Measurements from ENCODE around the gene TRPM3. TPM values are rescaled to one million over a fixed set of nuclear protein-coding genes. Genes with fewer than 3 reads are reported as not detected.

TRPM3 gene
- total RNA-seq, 4 donors from 2014 or later, result 0.07 to 0.66 TPM; not detected in 2

DNA sequence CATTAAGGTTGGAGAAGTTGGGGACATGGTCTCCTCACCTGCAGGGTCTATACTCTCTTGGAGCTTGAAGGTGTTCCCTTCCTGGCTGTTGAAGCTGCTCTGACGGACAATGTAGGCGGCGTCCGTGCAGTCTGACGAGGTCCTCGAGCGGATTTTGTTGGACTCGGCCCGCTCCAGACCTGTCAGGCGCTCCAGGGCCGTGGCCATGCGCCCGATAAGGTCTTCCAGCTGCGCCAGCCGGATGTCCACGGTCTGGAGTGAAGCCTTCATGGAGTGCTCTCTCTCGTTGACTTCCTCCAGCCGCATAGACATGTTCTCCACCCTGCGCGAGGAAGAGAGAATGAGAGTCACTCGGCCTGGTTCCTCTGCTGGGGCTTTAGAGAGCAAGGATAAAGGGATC lies 584.3 kb downstream of the TRPM3 start:
- in situ Hi-C loops (cut with MboI; ENCODE audit: low sequenced_read_pairs in 4 of 4) (no loop called here), intact Hi-C loops (cut with DNase I; ENCODE audit: low total_unique reads) (no loop called here)
- Histone ChIP-seq H3K27me3 (no peaks in the 10 kb centered on the region), H3K27ac (no peak overlapping the region), H3K4me1 (no peaks in the 10 kb centered on the region), H3K9me3 (no peaks in the 10 kb centered on the region), H3K4me3 (no peak overlapping the region), H3K36me3 (no peaks in the 10 kb centered on the region)
- DNase-seq, result no peak
- no peak for ATAC-seq
- TF ChIP-seq, protein P1, sequence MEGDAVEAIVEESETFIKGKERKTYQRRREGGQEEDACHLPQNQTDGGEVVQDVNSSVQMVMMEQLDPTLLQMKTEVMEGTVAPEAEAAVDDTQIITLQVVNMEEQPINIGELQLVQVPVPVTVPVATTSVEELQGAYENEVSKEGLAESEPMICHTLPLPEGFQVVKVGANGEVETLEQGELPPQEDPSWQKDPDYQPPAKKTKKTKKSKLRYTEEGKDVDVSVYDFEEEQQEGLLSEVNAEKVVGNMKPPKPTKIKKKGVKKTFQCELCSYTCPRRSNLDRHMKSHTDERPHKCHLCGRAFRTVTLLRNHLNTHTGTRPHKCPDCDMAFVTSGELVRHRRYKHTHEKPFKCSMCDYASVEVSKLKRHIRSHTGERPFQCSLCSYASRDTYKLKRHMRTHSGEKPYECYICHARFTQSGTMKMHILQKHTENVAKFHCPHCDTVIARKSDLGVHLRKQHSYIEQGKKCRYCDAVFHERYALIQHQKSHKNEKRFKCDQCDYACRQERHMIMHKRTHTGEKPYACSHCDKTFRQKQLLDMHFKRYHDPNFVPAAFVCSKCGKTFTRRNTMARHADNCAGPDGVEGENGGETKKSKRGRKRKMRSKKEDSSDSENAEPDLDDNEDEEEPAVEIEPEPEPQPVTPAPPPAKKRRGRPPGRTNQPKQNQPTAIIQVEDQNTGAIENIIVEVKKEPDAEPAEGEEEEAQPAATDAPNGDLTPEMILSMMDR (IDR thresholded peaks at IDR 0.05 in 4 of 5, conservative IDR thresholded peaks at IDR 0.05 in 1 of 5), result no peak
- no peak for TF ChIP-seq POLR2A (IDR thresholded peaks at IDR 0.05)

DNA sequence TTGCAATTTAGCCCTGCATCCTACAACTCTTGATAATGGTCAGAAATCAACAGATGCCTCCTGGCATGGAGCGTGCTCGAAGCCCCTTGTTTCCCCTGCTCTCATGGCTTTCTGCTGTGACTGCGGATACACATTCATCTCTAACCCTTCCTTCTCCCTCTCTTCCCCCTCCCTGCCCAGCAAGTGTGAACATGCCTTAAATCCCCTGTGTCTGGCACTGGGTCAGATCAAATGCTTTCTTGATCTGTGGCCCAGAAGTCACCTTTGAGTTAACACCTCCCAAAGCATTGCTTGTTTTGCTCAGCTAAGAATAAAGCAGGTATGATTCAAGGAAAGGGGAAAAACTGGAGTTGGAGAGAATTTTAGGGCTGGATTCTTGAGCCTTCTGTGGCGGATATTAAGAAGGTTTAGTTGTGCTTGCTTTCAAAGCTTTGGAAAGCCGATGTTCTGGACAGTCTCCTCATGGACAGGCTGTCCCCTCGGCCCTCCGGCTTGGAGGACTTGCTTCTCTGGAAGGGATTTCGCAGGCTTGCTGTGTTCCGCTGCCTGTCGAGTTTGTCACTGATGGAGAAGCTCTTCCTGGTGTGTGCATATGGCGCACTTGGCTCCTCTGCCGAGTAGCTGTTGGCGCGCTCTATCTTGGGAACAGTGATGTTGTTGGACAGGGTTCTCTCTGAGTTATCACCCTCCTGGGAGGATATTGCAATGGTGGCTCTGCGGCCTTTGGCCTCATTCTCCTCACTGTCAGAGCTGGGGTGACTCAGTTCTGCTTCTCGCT lies 585.7 kb downstream of the TRPM3 start:
- no peaks in the 10 kb centered on the region for H3K4me1 ChIP-seq
- DNase-seq (no peak), ATAC-seq (no peak)
- in situ Hi-C loops (cut with MboI; ENCODE audit: low sequenced_read_pairs in 4 of 4) (no loop called here), intact Hi-C loops (cut with DNase I; ENCODE audit: low total_unique reads) (no loop called here)
- H3K27ac ChIP-seq, result no peak overlapping the region
- H3K36me3 ChIP-seq, result no peaks in the 10 kb centered on the region
- H3K27me3 ChIP-seq, result no peaks in the 10 kb centered on the region
- H3K9me3 ChIP-seq, result no peaks in the 10 kb centered on the region
- H3K4me3 ChIP-seq, result no peak overlapping the region
- TF ChIP-seq, protein P1 (IDR thresholded peaks at IDR 0.05 in 4 of 5, conservative IDR thresholded peaks at IDR 0.05 in 1 of 5), result no peak
- TF ChIP-seq POLR2A (IDR thresholded peaks at IDR 0.05), result no peak

DNA sequence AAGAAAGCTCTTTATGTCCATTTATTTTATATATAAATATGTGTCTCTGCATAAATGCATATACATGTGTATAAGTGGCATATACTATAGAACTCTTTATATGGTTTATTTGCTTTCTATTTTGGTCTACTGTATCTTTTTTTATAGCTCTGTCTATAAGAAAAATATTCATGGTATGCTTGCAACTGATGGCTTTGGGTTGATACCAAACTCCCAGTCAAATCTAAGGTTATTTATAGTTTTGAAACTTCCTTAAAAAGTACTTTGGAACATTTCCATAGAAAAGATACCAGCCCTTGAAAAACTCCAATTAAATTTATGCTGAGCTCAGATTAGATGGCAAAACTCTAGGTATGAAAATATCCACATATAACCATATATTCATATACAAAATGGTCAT lies 587.0 kb downstream of the TRPM3 start:
- DNase-seq, result no peak
- H3K36me3 ChIP-seq, result no peaks in the 10 kb centered on the region
- no peaks in the 10 kb centered on the region for H3K27me3 ChIP-seq
- no peak overlapping the region for H3K27ac ChIP-seq
- H3K4me1 ChIP-seq, result no peaks in the 10 kb centered on the region
- H3K4me3 ChIP-seq, result no peak overlapping the region
- no peak for TF ChIP-seq POLR2A (IDR thresholded peaks at IDR 0.05)
- TF ChIP-seq, protein P1 (IDR thresholded peaks at IDR 0.05 in 4 of 5, conservative IDR thresholded peaks at IDR 0.05 in 1 of 5), result no peak
- H3K9me3 ChIP-seq, result no peaks in the 10 kb centered on the region
- in situ Hi-C loops (cut with MboI; ENCODE audit: low sequenced_read_pairs in 4 of 4), result no loop called here
- no peak for ATAC-seq
- intact Hi-C loops (cut with DNase I; ENCODE audit: low total_unique reads), result no loop called here

DNA sequence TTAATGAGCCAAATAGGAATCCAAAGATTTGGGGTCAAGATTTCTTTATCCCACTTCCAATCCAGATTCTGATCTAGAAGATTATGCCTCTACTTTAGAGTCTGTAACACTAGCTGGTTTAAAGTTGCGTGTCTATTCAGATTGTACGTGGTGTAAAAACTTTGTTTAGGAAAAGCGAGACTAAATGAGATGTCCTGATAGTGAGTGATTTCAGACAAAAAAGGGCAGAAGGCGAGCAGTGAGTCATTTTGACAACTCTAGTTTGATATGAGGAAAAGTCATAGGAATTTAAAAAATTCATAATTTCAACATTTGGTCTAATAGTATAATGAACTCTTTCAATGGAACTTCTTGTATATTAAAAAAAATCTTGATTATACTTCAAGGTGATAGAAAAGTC lies 587.4 kb downstream of the TRPM3 start:
- TF ChIP-seq, protein P1 (IDR thresholded peaks at IDR 0.05 in 4 of 5, conservative IDR thresholded peaks at IDR 0.05 in 1 of 5), result no peak
- TF ChIP-seq POLR2A (IDR thresholded peaks at IDR 0.05), result no peak
- H3K4me3 ChIP-seq, result no peak overlapping the region
- in situ Hi-C loops (cut with MboI; ENCODE audit: low sequenced_read_pairs in 4 of 4) (no loop called here), intact Hi-C loops (cut with DNase I; ENCODE audit: low total_unique reads) (no loop called here)
- no peak for ATAC-seq
- H3K27ac ChIP-seq, result no peak overlapping the region
- no peak for DNase-seq
- H3K27me3 ChIP-seq, result no peaks in the 10 kb centered on the region
- no peaks in the 10 kb centered on the region for H3K36me3 ChIP-seq
- no peaks in the 10 kb centered on the region for H3K4me1 ChIP-seq
- no peaks in the 10 kb centered on the region for H3K9me3 ChIP-seq

DNA sequence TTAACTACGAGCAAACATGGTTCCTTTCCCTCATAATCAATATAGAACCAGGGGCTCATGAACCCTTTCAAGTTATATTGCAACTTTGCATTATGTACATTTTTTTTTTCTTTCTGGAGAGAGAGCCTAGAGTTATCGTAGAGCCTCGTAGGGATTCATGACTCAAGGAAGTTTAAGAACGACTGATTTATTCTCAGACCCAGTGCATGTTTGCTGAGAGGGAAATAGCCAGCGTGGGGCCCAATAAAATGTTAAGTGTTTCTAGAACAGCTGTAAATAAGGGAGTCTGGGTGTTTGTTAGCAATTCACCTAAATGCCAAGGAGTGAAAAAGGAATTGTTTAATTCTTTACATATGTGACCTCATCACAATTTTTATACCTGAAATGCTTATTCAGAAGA lies 587.9 kb downstream of the TRPM3 start:
- no peak for DNase-seq
- in situ Hi-C loops (cut with MboI; ENCODE audit: low sequenced_read_pairs in 4 of 4) (no loop called here), intact Hi-C loops (cut with DNase I; ENCODE audit: low total_unique reads) (no loop called here)

More for the DNA sequence above, 587.9 kb downstream of the TRPM3 start:
- H3K4me1 ChIP-seq, result no peaks in the 10 kb centered on the region
- H3K27me3 ChIP-seq, result no peaks in the 10 kb centered on the region
- no peaks in the 10 kb centered on the region for H3K9me3 ChIP-seq
- H3K27ac ChIP-seq, result no peak overlapping the region
- H3K36me3 ChIP-seq, result no peaks in the 10 kb centered on the region
- no peak overlapping the region for H3K4me3 ChIP-seq
- TF ChIP-seq POLR2A (IDR thresholded peaks at IDR 0.05), result no peak
- TF ChIP-seq, protein P1 (IDR thresholded peaks at IDR 0.05 in 4 of 5, conservative IDR thresholded peaks at IDR 0.05 in 1 of 5), result no peak
- ATAC-seq, result no peak

All from gastrocnemius medialis (tissue), 4 donors.